Motor neuron (in vitro differentiated cells): ENCODE data around the gene MAD1L1. TPM values are rescaled to one million over a fixed set of nuclear protein-coding genes. Genes with fewer than 3 reads are reported as not detected.
"Not testable (repeated sequence)": the region's sequence is repeated elsewhere in the genome, so short reads cannot be mapped to it uniquely, and the experiment has no call there.

Source experiments
- ATAC-seq, 8 experiments: fragments of 200-7000 bp; cut with Tn5 transposase; replicated peaks in 6 of 8; 2 replicates each; pipeline ENCODE4 v1.8.0; 2021; ENCODE audit warnings: mild to moderate bottlenecking in 8 of 8, moderate library complexity in 8 of 8
- H3K27ac ChIP-seq, 2 donors: fragments of 250-450 bp; sonication (Bioruptor Pico); 2 replicates each; pipeline ENCODE4 v1.9.0; 2021; ENCODE audit warnings: antibody characterized with exemption in 2 of 2, mild to moderate bottlenecking in 2 of 2, moderate library complexity in 1 of 2
- H3K4me1 ChIP-seq, 2 donors: fragments of 250-450 bp; sonication (Bioruptor Pico); replicated peaks in 1 of 2; 2 replicates each; pipeline ENCODE4 v1.6.1; 2021; ENCODE audit warnings: antibody characterized with exemption in 2 of 2, mild to moderate bottlenecking in 2 of 2, moderate library complexity in 1 of 2
- H3K4me3 ChIP-seq, 5 donors: fragments of 250-450 bp; sonication (Bioruptor Pico); 2 replicates each; pipeline ENCODE4 v1.9.0; 2021; ENCODE audit warnings: antibody characterized with exemption in 5 of 5, mild to moderate bottlenecking in 5 of 5, moderate library complexity in 4 of 5
- WGBS, 10 experiments: fragments of 450-650 bp; shearing (Covaris generic); methylation state at CpG; one replicate each; pipeline ENCODE4 v1.0.0; 2022; 5-methylcytosine and 5-hydroxymethylcytosine counted together
- in situ Hi-C, 9 experiments: fragments of 400-800 bp; cut with MboI; loops; one replicate each; pipeline ENCODE4 v1.15.0; 2021; ENCODE audit warnings: low sequenced_read_pairs in 9 of 9, low pct_unique_long_range_greater_than_20kb in 2 of 9; ENCODE audit not compliant: unreplicated experiment in 9 of 9
- total RNA-seq, 8 experiments: library from RNA; unstranded; fragments of 300-600 nt; gene quantifications; 2 replicates each; pipeline versions ENCODE4 v1.2.3 to v1.2.4, GENCODE V29; 2022

MAD1L1 gene
- total RNA-seq, 8 experiments from 2014 or later: 24.0 to 68.8 (median 32.4) TPM

GRCh38 chr7:2169923-2170575 is 62.7 kb downstream of the MAD1L1 start:
- peak in 1 of 8 experiments; percentile 20 for ATAC-seq
- no peak overlapping the region for H3K27ac ChIP-seq
- in situ Hi-C loops: no loop called here
- peaks cover 0 to 10% of the 10 kb centered on the region in 2 donors for H3K4me1 ChIP-seq
- H3K4me3 ChIP-seq: no peak overlapping the region
- WGBS, 10 experiments: 20 to 92% (median 73%) methylated on average over 1 to 7 of the region's 17 CpGs; no CpG with 5 or more reads in 6 of the 10 experiments

GRCh38 chr7:2168615-2169311 is 64.0 kb downstream of the MAD1L1 start:
- WGBS, 10 experiments: 84 to 100% (median 92%) methylated on average over 2 to 24 of the region's 37 CpGs; no CpG with 5 or more reads in 1 of the 10 experiments

GRCh38 chr7:2166625-2167280 is 66.0 kb downstream of the MAD1L1 start:
- Histone ChIP-seq H3K4me3 (no peak overlapping the region), H3K27ac (no peak overlapping the region), H3K4me1 (peaks cover 0 to 15% of the 10 kb centered on the region in 2 donors)
- ATAC-seq: peak in 7 of 8 experiments; percentile 48 to 87 (median 79)
- 69 to 100% (median 86%) methylated on average over 2 to 15 of the region's 25 CpGs; no CpG with 5 or more reads in 3 of the 10 experiments for WGBS, 10 experiments
- in situ Hi-C loops: no loop called here

More at GRCh38 chr7:2168615-2169311, 64.0 kb downstream of the MAD1L1 start:
- no peak overlapping the region for H3K4me3 ChIP-seq
- H3K27ac ChIP-seq: no peak overlapping the region
- in situ Hi-C loops: no loop called here
- H3K4me1 ChIP-seq: peaks cover 0 to 10% of the 10 kb centered on the region in 2 donors
- ATAC-seq: no peak

GRCh38 chr7:2165610-2166594 is 66.8 kb downstream of the MAD1L1 start:
- peak in 1 of 8 experiments; percentile 8 for ATAC-seq
- no peak overlapping the region for H3K27ac ChIP-seq
- in situ Hi-C loops: no loop called here
- WGBS, 10 experiments: 48 to 100% (median 90%) methylated on average over 2 to 16 of the region's 28 CpGs; no CpG with 5 or more reads in 1 of the 10 experiments
- H3K4me1 ChIP-seq: peaks cover 0 to 15% of the 10 kb centered on the region in 2 donors
- no peak overlapping the region for H3K4me3 ChIP-seq

- WGBS, 10 experiments: 73 to 100% (median 82%) methylated on average over 1 to 6 of the region's 10 CpGs; no CpG with 5 or more reads in 3 of the 10 experiments
- in situ Hi-C loops: no loop called here
- Histone ChIP-seq H3K4me3 (no peak overlapping the region), H3K4me1 (peaks cover 0 to 16% of the 10 kb centered on the region in 2 donors), H3K27ac (no peak overlapping the region)
- ATAC-seq: no peak
Measured at GRCh38 chr7:2165239-2165609, 67.5 kb downstream of the MAD1L1 start.

- Histone ChIP-seq H3K4me3 (no peak overlapping the region), H3K4me1 (peaks cover 0 to 12% of the 10 kb centered on the region in 2 donors), H3K27ac (no peak overlapping the region)
- 92 to 100% (median 100%) methylated on average over 1 to 5 of the region's 5 CpGs; no CpG with 5 or more reads in 3 of the 10 experiments for WGBS, 10 experiments
- no peak for ATAC-seq
- in situ Hi-C loops: no loop called here
Measured at GRCh38 chr7:2164646-2165045, 68.1 kb downstream of the MAD1L1 start.

- WGBS, 10 experiments: 71 to 100% (median 89%) methylated on average over 2 to 21 of the region's 22 CpGs; no CpG with 5 or more reads in 2 of the 10 experiments
- no peak overlapping the region for H3K4me3 ChIP-seq
- in situ Hi-C loops: no loop called here
- peak in 1 of 8 experiments; percentile 67 for ATAC-seq
- H3K27ac ChIP-seq: no peak overlapping the region
- peaks cover 0 to 13% of the 10 kb centered on the region in 2 donors for H3K4me1 ChIP-seq
Measured at GRCh38 chr7:2163600-2164555, 68.9 kb downstream of the MAD1L1 start.

- peak in 4 of 8 experiments; percentile 32 to 64 (median 54) for ATAC-seq
- H3K4me1 ChIP-seq: peaks cover 9 to 22% of the 10 kb centered on the region in 2 donors
- no peak overlapping the region for H3K4me3 ChIP-seq
- no peak overlapping the region for H3K27ac ChIP-seq
- WGBS, 10 experiments: 23 to 100% (median 75%) methylated on average over 1 to 4 of the region's 4 CpGs; no CpG with 5 or more reads in 1 of the 10 experiments
- in situ Hi-C loops: no loop called here
Measured at GRCh38 chr7:2162959-2163358, 69.8 kb downstream of the MAD1L1 start.

GRCh38 chr7:2162004-2162902 is 70.5 kb downstream of the MAD1L1 start:
- ATAC-seq, H3K4me3 ChIP-seq, in situ Hi-C loops, H3K27ac ChIP-seq: not testable (repeated sequence)
- WGBS, 10 experiments: 25 to 83% (median 60%) methylated on average over 2 to 7 of the region's 17 CpGs; no CpG with 5 or more reads in 1 of the 10 experiments
- H3K4me1 ChIP-seq: peaks cover 15 to 29% of the 10 kb centered on the region in 2 donors

- peaks cover 15 to 28% of the 10 kb centered on the region in 2 donors for H3K4me1 ChIP-seq
- in situ Hi-C loops: no loop called here
- no peak overlapping the region for H3K27ac ChIP-seq
- WGBS, 10 experiments: 85 to 100% (median 100%) methylated on average over 1 to 6 of the region's 8 CpGs; no CpG with 5 or more reads in 7 of the 10 experiments
- H3K4me3 ChIP-seq: no peak overlapping the region
- no peak for ATAC-seq
Measured at GRCh38 chr7:2159176-2159520, 73.6 kb downstream of the MAD1L1 start.
